Transverse colon (tissue), 4 donors: ENCODE data around the gene GLI3.

Experiments
- CTCF ChIP-seq, 5 experiments: fragments of 200-600 bp in 3 of 5; fragments of 450-650 bp in 2 of 5; sonication (generic) in 3 of 5; IDR thresholded peaks; 1 replicate in 2 of 5; 2 replicates in 3 of 5; pipeline ENCODE4 v1.5.1; 2016 to 2017; ENCODE audit warnings: antibody characterized with exemption in 5 of 5, inconsistent platforms in 3 of 5, mild to moderate bottlenecking in 2 of 5, moderate library complexity in 1 of 5
- POLR2A ChIP-seq: fragments of 450-650 bp; IDR thresholded peaks from one replicate; pipeline ENCODE4 v1.6.1; 2016; ENCODE audit warnings: antibody characterized with exemption, mild to moderate bottlenecking, moderate library complexity
- POLR2AphosphoS5 ChIP-seq, 3 donors: sonication (generic); formaldehyde crosslinking; IDR thresholded peaks; one replicate each; pipeline ENCODE4 v1.6.1; 2016; ENCODE audit warnings: antibody characterized with exemption in 3 of 3

- TF ChIP-seq POLR2A (no peak), CTCF (IDR thresholded peaks at IDR 0.05) (no peak), POLR2AphosphoS5 (IDR thresholded peaks at IDR 0.05) (no peak)
These were observed 261.2 kb downstream of the GLI3 start for GRCh38 chr7:41975849-41976248.
